Activated T-helper 1 cell treated with anti-CD3 and anti-CD28 coated beads, Interleukin-12 subunit alpha, Interleukin-12 subunit beta, Interleukin-2, Interleukin-4 antibody, amounts not matched to agents 30 ng/mL and 10 ng/mL and 1 ng/mL, durations not matched to agents 14 hours and 24 hours and 36 hours (primary cell): ENCODE measurements around the gene BAHCC1. TPM values are rescaled to one million over a fixed set of nuclear protein-coding genes. Genes with fewer than 3 reads are reported as not detected.

Source experiments
- DNase-seq: peaks from one replicate; pipeline ENCODE4 v3.0.0; 2021; ENCODE audit warnings: low spot score
- H3K27ac Mint-ChIP-seq: one replicate; pipeline ENCODE4 v1.8.0; 2021; ENCODE audit warnings: mild to moderate bottlenecking, mixed read lengths
- H3K27me3 Mint-ChIP-seq: one replicate; pipeline ENCODE4 v1.8.0; 2022; ENCODE audit warnings: mild to moderate bottlenecking, moderate library complexity, mixed read lengths; ENCODE audit not compliant: insufficient read depth
- H3K36me3 Mint-ChIP-seq: one replicate; pipeline ENCODE4 v1.8.0; 2021; ENCODE audit warnings: low read depth, mixed read lengths
- H3K4me1 Mint-ChIP-seq: one replicate; pipeline ENCODE4 v1.8.0; 2021; ENCODE audit warnings: low read depth, mixed read lengths
- H3K4me3 Mint-ChIP-seq: one replicate; pipeline ENCODE4 v1.8.0; 2021; ENCODE audit warnings: mild to moderate bottlenecking, moderate library complexity, mixed read lengths
- H3K9me3 Mint-ChIP-seq: one replicate; pipeline ENCODE4 v1.8.0; 2021; ENCODE audit warnings: mixed read lengths
- intact Hi-C: fragments of 100-400 bp; cut with micrococcal nuclease; formaldehyde crosslinking; loops from one replicate; pipeline ENCODE4 v1.15.1; 2024
- total RNA-seq: library from RNA; stranded (reverse); gene quantifications from 2 replicates; pipeline ENCODE4 v1.2.3, GENCODE V29; 2022

The BAHCC1 gene
- total RNA-seq, 1 donor from 2014 or later, result 0.08 TPM

DNA sequence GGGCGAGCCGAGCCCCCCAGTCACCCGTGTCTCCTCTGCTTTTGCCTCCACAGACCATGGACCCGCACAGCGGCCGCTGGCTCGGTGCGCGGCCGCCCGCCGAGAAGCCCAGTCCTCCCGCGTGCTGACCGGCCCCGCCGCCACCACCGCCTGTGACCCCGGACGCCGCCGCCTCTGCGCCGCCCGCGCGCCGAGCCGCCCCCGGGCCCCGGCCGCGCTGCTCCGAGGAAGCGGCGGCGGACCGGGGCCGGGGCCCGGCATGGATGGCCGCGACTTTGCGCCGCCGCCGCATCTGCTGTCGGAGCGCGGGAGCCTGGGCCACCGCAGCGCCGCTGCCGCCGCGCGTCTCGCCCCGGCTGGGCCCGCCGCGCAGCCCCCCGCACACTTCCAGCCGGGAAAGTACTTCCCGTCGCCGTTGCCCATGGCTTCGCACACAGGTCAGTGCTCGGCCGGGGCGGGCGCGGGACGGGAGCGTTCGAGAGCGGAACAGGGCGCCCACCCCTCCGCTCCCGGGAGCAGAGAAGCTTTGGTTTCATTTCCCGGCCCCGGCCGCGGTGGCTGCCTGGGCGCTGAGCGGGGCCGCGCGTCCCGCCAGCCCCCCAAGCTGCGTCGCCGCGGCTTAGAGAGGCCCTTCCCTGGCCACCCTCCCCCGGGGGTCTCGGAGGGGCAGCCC is 4.4 kb downstream of the BAHCC1 start:
- no peaks in the 10 kb centered on the region for H3K9me3 Mint-ChIP-seq
- H3K36me3 Mint-ChIP-seq, result peaks cover 4% of the 10 kb centered on the region
- no peak overlapping the region for H3K27ac Mint-ChIP-seq
- no peak for DNase-seq
- H3K4me3 Mint-ChIP-seq, result no peak overlapping the region
- intact Hi-C loops, result loop anchor here (2.0 to 10.0 kb wide), 3 partner anchors 27 to 1597 kb away; no protein-coding TSS in a partner anchor
- H3K4me1 Mint-ChIP-seq, result peaks cover 13% of the 10 kb centered on the region
- H3K27me3 Mint-ChIP-seq, result peaks cover 56% of the 10 kb centered on the region

DNA sequence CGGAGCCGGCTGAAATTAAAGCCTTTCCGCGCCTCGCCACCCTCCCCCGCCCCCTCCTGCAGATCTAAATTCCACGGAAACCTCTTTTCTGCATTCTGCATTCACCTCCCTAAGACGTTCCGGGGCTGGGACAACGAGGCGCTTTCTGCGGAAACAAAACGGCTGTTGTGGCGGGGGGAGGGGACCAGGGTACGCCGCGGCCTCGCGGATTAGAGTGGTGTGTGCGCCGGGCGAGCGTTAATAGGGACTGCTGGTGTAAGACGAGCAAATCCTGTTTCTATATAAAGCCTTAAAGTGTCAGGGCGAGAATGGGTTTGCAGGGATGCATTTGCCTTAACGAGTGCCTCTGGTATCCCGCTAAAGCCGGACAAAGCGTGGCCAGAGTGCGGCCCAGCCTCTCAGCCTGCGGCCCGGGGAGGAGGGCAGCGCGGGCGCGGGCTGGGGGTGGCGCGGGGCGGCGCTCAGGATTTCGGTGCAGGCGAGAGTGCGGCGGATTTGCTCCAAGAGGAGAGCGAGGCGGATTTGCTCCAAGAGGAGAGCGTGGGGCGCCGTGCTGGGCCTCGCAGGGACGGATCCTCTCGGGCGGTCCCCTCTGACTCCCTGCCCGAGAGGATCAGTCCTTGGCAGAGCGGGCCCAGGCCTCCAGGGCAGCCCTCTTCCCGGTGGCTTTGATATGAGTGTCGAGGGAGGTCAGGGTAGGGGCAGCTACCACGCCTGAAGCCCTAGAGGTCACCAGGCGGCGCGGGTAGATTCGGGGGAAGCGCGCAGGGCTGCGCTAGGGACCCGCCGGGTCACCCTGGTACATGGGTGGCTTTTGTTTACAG is 5.1 kb downstream of the BAHCC1 start:
- H3K4me1 Mint-ChIP-seq, result peaks cover 5% of the 10 kb centered on the region
- no peak for DNase-seq
- H3K36me3 Mint-ChIP-seq, result peaks cover 4% of the 10 kb centered on the region
- H3K9me3 Mint-ChIP-seq, result no peaks in the 10 kb centered on the region
- intact Hi-C loops, result loop anchor here (2.0 kb wide), 1 partner anchor 26 kb away; no protein-coding TSS in a partner anchor
- peak overlapping the region; percentile 78 for H3K4me3 Mint-ChIP-seq
- peak overlapping the region; percentile 23 for H3K27ac Mint-ChIP-seq
- H3K27me3 Mint-ChIP-seq, result peaks cover 58% of the 10 kb centered on the region

DNA sequence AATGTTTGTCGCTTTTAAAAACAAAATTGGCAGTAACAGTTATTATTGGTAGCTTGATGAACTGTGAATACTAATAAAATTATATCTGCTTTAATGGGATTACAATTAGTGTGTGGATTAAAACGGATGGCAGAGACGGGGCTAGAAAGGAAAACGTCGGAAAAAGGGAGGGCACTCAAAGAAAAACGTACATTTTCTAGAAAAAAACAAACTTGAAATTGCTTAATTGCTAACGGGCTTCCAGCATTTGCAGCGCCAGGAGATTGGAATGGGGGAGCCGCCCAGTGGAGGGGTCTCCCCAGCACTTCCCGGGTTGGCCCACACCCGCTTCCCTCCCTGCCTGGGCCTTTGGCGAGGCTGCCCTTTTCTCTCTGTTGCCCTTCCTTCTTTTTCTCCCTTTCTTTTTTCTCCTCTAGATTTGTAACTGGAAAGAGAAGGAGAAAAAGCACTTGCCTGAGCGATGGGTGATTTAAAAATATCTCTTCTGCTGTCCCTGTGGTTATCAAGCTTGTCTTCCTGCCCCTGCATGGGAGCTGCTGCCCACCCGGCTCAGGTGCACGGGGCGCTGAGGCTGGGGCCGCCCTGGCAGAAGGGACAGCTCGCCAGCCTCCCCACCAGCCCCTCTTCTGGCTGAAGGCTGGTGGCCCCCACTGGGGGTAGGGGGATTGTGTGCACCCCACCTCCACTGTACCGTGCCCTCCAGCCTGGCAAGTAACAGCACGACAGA is 5.9 kb downstream of the BAHCC1 start:
- H3K36me3 Mint-ChIP-seq, result peaks cover 4% of the 10 kb centered on the region
- no peak overlapping the region for H3K27ac Mint-ChIP-seq
- no peaks in the 10 kb centered on the region for H3K9me3 Mint-ChIP-seq
- peaks cover 5% of the 10 kb centered on the region for H3K4me1 Mint-ChIP-seq
- H3K4me3 Mint-ChIP-seq, result no peak overlapping the region
- intact Hi-C loops, result loop anchor here (2.0 kb wide), 1 partner anchor 26 kb away; no protein-coding TSS in a partner anchor
- H3K27me3 Mint-ChIP-seq, result peaks cover 59% of the 10 kb centered on the region
- no peak for DNase-seq

DNA sequence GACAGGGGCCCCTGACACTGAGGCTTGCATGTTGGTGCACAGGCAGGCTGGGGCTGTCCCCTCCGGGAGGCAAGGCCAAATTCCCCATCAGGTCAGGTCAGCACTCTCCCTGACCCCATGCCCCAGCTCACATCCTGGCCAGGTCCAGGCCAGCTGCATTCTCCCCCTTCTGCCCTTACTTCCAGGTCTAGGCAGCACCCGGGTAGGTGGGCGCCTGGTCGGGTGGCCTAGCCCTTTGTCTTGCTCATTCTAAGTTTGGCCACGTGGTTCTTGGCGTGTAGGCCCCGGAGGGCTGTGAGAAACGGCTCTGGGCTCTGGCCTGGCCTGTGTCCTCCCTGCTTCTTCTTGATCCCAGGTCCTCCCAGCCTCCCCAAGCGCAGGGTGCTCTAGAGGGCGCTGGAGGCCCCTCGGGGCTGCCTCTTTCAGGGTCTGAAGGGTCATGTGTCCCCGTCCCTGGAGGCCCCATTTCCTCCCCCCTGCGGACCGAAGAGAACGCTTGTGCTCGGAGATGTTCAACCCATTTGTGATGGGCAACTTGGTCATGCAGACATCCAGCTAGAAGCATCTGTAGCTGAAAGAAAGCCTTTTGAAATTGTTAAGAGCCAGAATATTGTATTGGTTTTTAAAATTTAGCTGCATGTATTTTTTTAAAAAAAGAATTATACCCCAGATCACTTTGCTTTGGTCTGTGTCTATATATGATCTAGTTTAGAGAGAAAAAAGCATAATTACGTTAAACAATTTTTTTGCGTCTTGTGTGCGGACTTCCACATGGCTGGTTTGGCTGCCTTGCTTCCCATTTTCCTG is 6.7 kb downstream of the BAHCC1 start:
- no peak overlapping the region for H3K27ac Mint-ChIP-seq
- no peak overlapping the region for H3K4me3 Mint-ChIP-seq
- no peaks in the 10 kb centered on the region for H3K9me3 Mint-ChIP-seq
- H3K27me3 Mint-ChIP-seq, result peaks cover 57% of the 10 kb centered on the region
- H3K4me1 Mint-ChIP-seq, result peaks cover 5% of the 10 kb centered on the region
- intact Hi-C loops, result loop anchor here (2.0 kb wide), 2 partner anchors 25 to 107 kb away; no protein-coding TSS in a partner anchor
- DNase-seq, result no peak
- H3K36me3 Mint-ChIP-seq, result peaks cover 4% of the 10 kb centered on the region

DNA sequence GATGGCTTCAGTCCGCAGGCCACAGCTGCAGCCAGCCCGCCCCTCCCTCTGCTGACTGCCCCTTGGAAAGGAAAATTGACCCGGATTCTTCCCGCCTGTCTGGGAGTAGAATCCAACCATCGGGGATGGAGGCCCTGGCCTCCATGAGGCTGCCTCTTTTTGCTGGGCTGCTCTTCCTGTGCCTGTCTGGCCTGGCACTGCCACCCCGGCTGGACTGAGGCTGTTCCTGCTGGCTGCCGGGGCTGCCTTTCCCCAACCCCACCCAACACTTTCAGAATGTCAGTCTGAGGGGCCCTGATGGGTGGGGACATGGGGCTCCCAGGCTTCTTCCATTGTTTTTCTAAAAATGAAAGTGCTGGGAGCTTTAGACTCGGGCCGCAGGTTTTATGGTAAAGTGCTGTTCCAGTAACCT is 7.3 kb downstream of the BAHCC1 start:
- Mint-ChIP-seq H3K4me3 (no peak overlapping the region), H3K4me1 (peaks cover 5% of the 10 kb centered on the region), H3K27ac (no peak overlapping the region), H3K36me3 (peaks cover 4% of the 10 kb centered on the region), H3K27me3 (peaks cover 57% of the 10 kb centered on the region), H3K9me3 (no peaks in the 10 kb centered on the region)
- intact Hi-C loops, result loop anchor here (2.0 kb wide), 1 partner anchor 106 kb away; no protein-coding TSS in a partner anchor
- DNase-seq, result no peak

DNA sequence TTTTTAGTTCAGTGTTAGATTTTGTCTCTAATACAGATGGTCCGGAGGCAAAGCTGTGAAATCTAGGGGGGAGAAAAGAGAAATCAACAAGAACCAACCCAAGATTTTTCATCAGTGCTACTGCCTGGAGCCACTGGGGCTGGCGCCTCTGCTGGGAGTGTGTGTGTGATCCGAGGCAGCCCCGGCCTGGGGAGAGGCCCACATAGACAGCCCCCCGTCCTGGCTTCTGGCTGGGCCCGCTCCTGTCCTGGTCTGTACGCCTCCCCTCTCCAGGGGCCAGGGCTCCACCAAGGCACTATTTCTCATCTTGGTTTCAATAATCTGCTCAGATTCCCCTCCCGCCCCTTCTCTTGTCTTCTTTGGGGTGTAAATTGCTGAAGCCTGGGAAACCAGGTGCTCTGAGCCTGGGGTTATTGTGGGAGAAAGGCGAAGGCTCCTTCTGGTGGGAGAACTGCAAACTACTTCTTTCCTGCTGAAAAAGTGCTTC is 7.8 kb downstream of the BAHCC1 start:
- Mint-ChIP-seq H3K4me1 (peaks cover 5% of the 10 kb centered on the region), H3K4me3 (no peak overlapping the region), H3K9me3 (no peaks in the 10 kb centered on the region), H3K27me3 (peaks cover 52% of the 10 kb centered on the region), H3K36me3 (peaks cover 4% of the 10 kb centered on the region), H3K27ac (no peak overlapping the region)
- intact Hi-C loops, result loop anchor here (2.0 kb wide), 1 partner anchor 106 kb away; no protein-coding TSS in a partner anchor
- DNase-seq, result no peak

DNA sequence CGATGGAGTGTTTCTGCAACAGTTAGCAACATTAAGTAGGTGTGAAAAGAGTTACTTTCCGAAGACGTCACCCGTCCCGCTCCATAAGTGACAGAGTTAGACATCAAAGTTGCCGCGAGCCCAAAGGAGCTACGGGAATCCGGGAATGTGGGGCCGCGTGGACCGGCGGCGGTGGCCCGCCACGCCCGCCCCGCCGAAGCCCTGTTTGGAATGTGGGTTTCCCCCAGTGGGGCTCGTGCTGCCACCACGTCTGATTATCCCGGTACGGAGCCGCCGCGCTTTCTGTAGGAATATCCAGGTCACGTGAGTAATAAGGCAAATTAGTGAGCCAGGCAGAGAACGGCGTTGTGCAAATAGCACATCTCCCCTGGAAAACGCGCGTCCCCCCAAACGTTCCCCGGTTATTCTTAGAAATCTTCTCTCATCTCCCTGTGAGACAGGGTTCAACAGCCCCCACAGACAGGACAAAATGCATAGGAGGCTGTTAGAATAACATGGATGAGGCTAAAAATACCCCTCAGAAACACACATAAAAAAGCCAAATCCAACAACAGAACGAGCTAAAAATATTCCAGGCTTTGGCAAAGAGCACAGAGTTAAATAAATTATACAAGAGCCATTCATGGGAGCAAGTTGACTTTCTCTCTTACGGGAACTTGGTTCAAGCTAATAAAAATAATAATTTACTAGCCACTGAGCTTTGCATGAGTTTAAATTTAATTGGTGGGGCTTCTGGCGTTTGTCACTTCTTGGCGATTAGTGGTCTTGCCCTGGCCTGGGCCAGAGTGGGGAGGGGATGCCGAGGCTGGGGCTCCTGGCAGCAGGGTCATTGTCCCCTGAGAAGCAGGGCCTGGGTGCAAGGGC is 8.6 kb downstream of the BAHCC1 start:
- Mint-ChIP-seq H3K4me1 (peaks cover 2% of the 10 kb centered on the region), H3K27me3 (peaks cover 47% of the 10 kb centered on the region), H3K9me3 (no peaks in the 10 kb centered on the region), H3K27ac (no peak overlapping the region), H3K36me3 (peaks cover 2% of the 10 kb centered on the region), H3K4me3 (no peak overlapping the region)
- intact Hi-C loops, result loop anchor here (2.0 kb wide), 1 partner anchor 105 kb away; no protein-coding TSS in a partner anchor
- DNase-seq, result no peak

DNA sequence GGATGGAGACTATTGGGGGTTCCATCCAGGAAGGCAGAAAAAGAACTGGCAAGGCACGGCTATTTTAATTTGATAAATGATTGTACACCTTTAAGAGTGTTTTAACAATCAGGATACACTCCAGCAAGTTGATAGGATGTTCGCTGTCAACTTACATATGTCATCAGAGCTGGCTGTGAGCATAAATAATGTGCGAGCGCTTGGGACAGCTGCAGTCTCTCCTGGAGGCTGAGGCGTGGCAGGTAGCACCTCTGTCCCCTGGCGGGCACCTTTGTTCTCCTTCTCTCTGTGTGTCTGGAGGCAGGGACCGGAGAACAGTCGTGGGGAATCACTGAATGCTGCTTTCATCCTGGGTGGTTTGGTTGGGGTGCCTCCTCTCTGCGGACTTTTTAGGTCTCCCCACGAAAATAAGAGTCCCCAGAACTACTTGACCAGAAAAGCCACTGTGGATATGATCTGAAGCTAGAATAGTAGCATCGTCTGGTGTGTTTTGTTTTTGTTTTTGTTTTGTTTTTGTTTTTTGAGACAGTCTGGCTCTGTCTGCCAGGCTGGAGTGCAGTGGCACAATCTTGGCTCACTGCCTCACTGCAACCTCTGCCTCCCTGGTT is 9.4 kb downstream of the BAHCC1 start:
- intact Hi-C loops, result no loop called here
- Mint-ChIP-seq H3K27me3 (peaks cover 46% of the 10 kb centered on the region), H3K36me3 (peaks cover 2% of the 10 kb centered on the region), H3K4me1 (no peaks in the 10 kb centered on the region), H3K9me3 (no peaks in the 10 kb centered on the region), H3K4me3 (no peak overlapping the region), H3K27ac (no peak overlapping the region)
- DNase-seq, result no peak

DNA sequence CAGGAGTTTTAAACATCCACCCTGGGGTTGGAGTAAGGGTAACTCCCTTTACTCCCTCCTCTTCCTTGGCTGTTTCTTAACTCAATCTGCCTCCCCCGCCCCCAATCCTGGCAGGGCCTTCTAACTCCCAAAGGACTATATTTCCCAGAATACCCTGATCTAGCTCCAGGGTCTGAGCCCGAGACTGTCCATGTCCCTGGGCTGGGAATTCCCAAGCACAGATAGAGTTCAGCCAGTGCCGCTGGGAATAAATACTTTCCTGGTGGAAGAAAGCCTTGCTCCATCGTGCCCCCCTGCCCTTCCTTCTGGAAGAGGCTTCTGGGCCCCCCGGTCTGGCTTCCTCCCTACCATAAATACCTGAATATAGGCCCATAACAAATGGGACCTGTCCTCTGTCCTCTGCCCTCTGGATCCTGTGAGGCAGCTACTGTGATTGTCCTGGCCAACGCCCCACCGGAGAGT is 10.2 kb downstream of the BAHCC1 start:
- Mint-ChIP-seq H3K4me1 (no peaks in the 10 kb centered on the region), H3K27me3 (peaks cover 42% of the 10 kb centered on the region), H3K27ac (no peak overlapping the region), H3K36me3 (peaks cover 2% of the 10 kb centered on the region), H3K4me3 (no peak overlapping the region), H3K9me3 (no peaks in the 10 kb centered on the region)
- intact Hi-C loops, result no loop called here
- no peak for DNase-seq

DNA sequence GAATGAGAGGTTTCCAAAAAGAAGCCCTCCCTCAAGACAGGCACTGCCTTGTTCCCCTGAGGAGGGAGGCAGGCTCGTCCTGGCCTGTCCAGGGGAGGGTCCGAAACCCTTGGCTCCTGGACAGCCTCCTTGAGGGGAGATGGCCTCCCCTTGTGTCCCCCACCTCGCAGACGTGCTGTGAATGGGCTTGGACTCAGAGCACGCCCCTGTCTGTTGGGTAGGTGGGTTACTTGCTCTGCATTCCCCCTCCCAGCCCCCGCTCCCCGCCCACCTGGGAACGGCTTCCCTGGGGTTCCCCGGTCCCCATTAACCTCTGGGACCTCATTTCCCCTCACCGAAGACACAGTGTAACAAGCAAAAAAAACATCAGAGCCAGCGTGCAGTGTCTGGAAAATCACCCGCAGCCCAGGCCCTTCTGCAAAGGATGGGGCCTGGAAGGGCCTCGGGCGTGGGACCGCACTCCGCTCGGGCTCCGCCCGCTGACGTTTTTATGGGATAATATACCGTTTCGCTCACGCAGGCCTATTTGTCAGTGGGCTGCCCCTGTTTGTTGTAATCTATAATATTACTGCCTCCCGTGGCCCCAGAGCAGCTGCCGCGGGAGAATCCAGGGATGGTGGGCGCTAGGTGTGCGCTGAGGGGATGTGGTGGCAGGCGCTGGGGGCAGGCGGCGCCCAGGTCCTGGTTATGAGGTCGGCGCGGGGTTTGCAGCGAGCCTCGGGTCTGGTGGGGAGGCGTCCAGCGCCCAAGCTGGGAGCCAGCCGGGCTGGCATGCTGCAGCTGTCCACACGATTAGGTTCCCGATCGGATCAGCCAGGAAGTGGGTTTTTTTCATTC is 11.1 kb downstream of the BAHCC1 start:
- no peak overlapping the region for H3K4me3 Mint-ChIP-seq
- DNase-seq, result no peak
- no peaks in the 10 kb centered on the region for H3K4me1 Mint-ChIP-seq
- no peaks in the 10 kb centered on the region for H3K9me3 Mint-ChIP-seq
- H3K27me3 Mint-ChIP-seq, result peaks cover 34% of the 10 kb centered on the region
- H3K36me3 Mint-ChIP-seq, result peaks cover 2% of the 10 kb centered on the region
- no peak overlapping the region for H3K27ac Mint-ChIP-seq
- intact Hi-C loops, result no loop called here
